GM12878 (cell line): ENCODE measurements around the gene CYBC1. TPM values are rescaled to one million over a fixed set of nuclear protein-coding genes. Genes with fewer than 3 reads are reported as not detected.

Experiments
- ATAC-seq: fragments of 200-7000 bp; cut with Tn5 transposase; 3 replicates; pipeline ENCODE4 v1.9.1; 2020; ENCODE audit warnings: mild to moderate bottlenecking, moderate library complexity
- BruUV-seq: library from RNA; stranded (reverse); fragments of 400-500 nt; replicated peaks from 2 replicates; lab custom pipeline; 2021; lab: Mats Ljungman, UMichigan
- CTCF ChIA-PET: fragments of 300-600 bp; sonication (Branson Sonifier 250); formaldehyde crosslinking; extraction: SDS; loops from one replicate; lab custom pipeline; 2021; ENCODE audit warnings: inconsistent platforms; lab: Yijun Ruan, JAX
- POLR2A ChIA-PET: fragments of 350-600 bp; formaldehyde crosslinking; extraction: SDS; loops from one replicate; lab custom pipeline; 2021; ENCODE audit warnings: inconsistent platforms; lab: Charles Lee
- RAD21 ChIA-PET: fragments of 300-600 bp; sonication (Branson Sonifier 250); formaldehyde crosslinking; loops from one replicate; lab custom pipeline; 2023; ENCODE audit warnings: antibody characterized with exemption; ENCODE audit not compliant: unreplicated experiment; lab: Charles Lee
- SMC1A ChIA-PET: fragments of 300-600 bp; sonication (Branson Sonifier 250); formaldehyde crosslinking; loops from one replicate; lab custom pipeline; 2023; ENCODE audit not compliant: unreplicated experiment, uncharacterized antibody; lab: Charles Lee
- DNase-seq: peaks from one replicate; pipeline ENCODE4 v3.0.0-alpha.2; 2011; ENCODE audit warnings: low read depth, low spot score
- FAIRE-seq: peaks from 3 replicates; lab custom pipeline; 2011; peaks lifted over from hg19 to GRCh38; lab: Jason Lieb, UNC
- H2AFZ ChIP-seq: 2 replicates; pipeline ENCODE4 v1.6.0; 2011; ENCODE audit warnings: low read depth, low read length, control low read depth; ENCODE audit not compliant: control insufficient read depth
- H3K27ac ChIP-seq: 2 replicates; pipeline ENCODE4 v1.5.1; 2011; ENCODE audit warnings: control low read depth; ENCODE audit not compliant: control insufficient read depth, insufficient read depth
- H3K27me3 ChIP-seq, 2 experiments: replicated peaks in 1 of 2; 2 replicates each; pipeline versions ENCODE4 v1.6.0 to v1.6.1; 2011; ENCODE audit warnings: low read length in 1 of 2; ENCODE audit not compliant: control insufficient read depth in 2 of 2, insufficient read depth in 2 of 2
- H3K36me3 ChIP-seq, 2 experiments: 2 replicates each; pipeline ENCODE4 v1.5.1; 2011; ENCODE audit warnings: low read length in 1 of 2; ENCODE audit not compliant: control insufficient read depth in 2 of 2, insufficient read depth in 2 of 2
- H3K4me1 ChIP-seq: 2 replicates; pipeline ENCODE4 v1.6.1; 2011; ENCODE audit warnings: mild to moderate bottlenecking, low read length, moderate library complexity, mixed read lengths; ENCODE audit not compliant: control insufficient read depth, insufficient read depth
- H3K4me2 ChIP-seq: 2 replicates; pipeline ENCODE4 v1.6.0; 2011; ENCODE audit warnings: control low read depth; ENCODE audit not compliant: control insufficient read depth, insufficient read depth
- H3K4me3 ChIP-seq: fragments of 200-600 bp; sonication (generic); 2 replicates; pipeline ENCODE4 v1.5.1; 2016
- H3K79me2 ChIP-seq: 2 replicates; pipeline ENCODE4 v1.6.0; 2011; ENCODE audit warnings: low read length; ENCODE audit not compliant: control insufficient read depth, insufficient read depth
- H3K9ac ChIP-seq: 2 replicates; pipeline ENCODE4 v1.8.0; 2011; ENCODE audit warnings: low read length, control low read depth, mixed read lengths; ENCODE audit not compliant: control insufficient read depth, insufficient read depth
- H3K9me3 ChIP-seq: replicated peaks from 3 replicates; pipeline ENCODE4 v1.5.1; 2011; ENCODE audit warnings: mild to moderate bottlenecking, low read length; ENCODE audit not compliant: control insufficient read depth, insufficient read depth
- H4K20me1 ChIP-seq: 2 replicates; pipeline ENCODE4 v1.6.0; 2011; ENCODE audit not compliant: control insufficient read depth, insufficient read depth
- E2F4 ChIP-seq: IDR thresholded peaks from 2 replicates; pipeline ENCODE4 v1.6.1; 2012; ENCODE audit warnings: low read depth, low read length, improper control_type of control experiment
- EED ChIP-seq: sonication (generic); IDR thresholded peaks from 2 replicates; pipeline ENCODE4 v1.6.1; 2016; ENCODE audit warnings: antibody characterized with exemption, low read depth
- GATAD2B ChIP-seq: fragments of 450-650 bp; conservative IDR thresholded peaks from 2 replicates; pipeline ENCODE4 v1.6.1; 2017; ENCODE audit warnings: low read depth, mild to moderate bottlenecking, moderate library complexity
- NR2F1 ChIP-seq: fragments of 450-650 bp; conservative IDR thresholded peaks from 2 replicates; pipeline ENCODE4 v1.6.1; 2017; ENCODE audit warnings: mild to moderate bottlenecking
- POLR2AphosphoS2 ChIP-seq: IDR thresholded peaks from 2 replicates; pipeline ENCODE4 v1.6.1; 2011; ENCODE audit warnings: low read depth, mild to moderate bottlenecking, low read length, improper control_type of control experiment, moderate library complexity
- SMAD5 ChIP-seq: IDR thresholded peaks from 2 replicates; pipeline ENCODE4 v1.6.1; 2016; ENCODE audit warnings: antibody characterized with exemption, low read depth
- SMARCA5 ChIP-seq: fragments of 450-650 bp; IDR thresholded peaks from 2 replicates; pipeline ENCODE4 v1.6.1; 2017; ENCODE audit warnings: mild to moderate bottlenecking
- TCF3 ChIP-seq: IDR thresholded peaks from 2 replicates; pipeline ENCODE4 v1.6.1; 2012; ENCODE audit warnings: low read depth, mild to moderate bottlenecking, low read length, borderline replicate concordance; ENCODE audit not compliant: insufficient read depth
- WGBS: methylation state at CpG from one replicate; pipeline ENCODE4 v1.1.6; 2016; ENCODE audit warnings: low lambda C conversion rate; ENCODE audit not compliant: insufficient replicate concordance, insufficient coverage; ENCODE audit errors: missing lambda C conversion rate; 5-methylcytosine and 5-hydroxymethylcytosine counted together
- in situ Hi-C: fragments of 300-500 bp; cut with MboI; formaldehyde crosslinking; loops from 9 replicates; pipeline ENCODE4 v1.14.3; 2018; ENCODE audit warnings: mixed read lengths
- intact Hi-C: fragments of 100-400 bp; cut with micrococcal nuclease; formaldehyde crosslinking; loops from one replicate; pipeline ENCODE4 v1.14.2; 2022; ENCODE audit not compliant: unreplicated experiment
- polyA plus RNA-seq, 11 experiments: library from polyadenylated mRNA; depleted of rRNA in 4 of 11; unstranded in 6 of 11; stranded (reverse) in 5 of 11; fragments of >200 nt; fragmentation: Nextera tagmentation in 4 of 11; fragmentation: Illumina TruSeq in 1 of 11; extraction: Ambion mirVana in 4 of 11; extraction: Trizol in 1 of 11; gene quantifications; 1 replicate in 1 of 11; 2 replicates in 10 of 11; pipeline versions ENCODE4 v1.2.1 to v1.2.3, GENCODE V29; 2011 to 2016; ENCODE audit warnings: inconsistent platforms in 2 of 11, missing spikeins in 2 of 11, low read depth in 1 of 11
- total RNA-seq, 4 experiments: library from RNA; depleted of rRNA in 3 of 4; stranded (reverse); fragments of >200 nt in 3 of 4; fragmentation: Illumina TruSeq in 1 of 4; extraction: Trizol in 1 of 4; gene quantifications; 2 replicates each; pipeline versions ENCODE4 v1.2.1 to v1.2.3, GENCODE V29; 2013 to 2021

Gene CYBC1
- total and polyA plus RNA-seq, 10 of the 15 experiments (the other 5 are each of a cell fraction or from before 2014, with no cell fraction given) = 4.2 to 162 (median 133) TPM

- Histone ChIP-seq H3K27ac (no peak overlapping the region), H3K9ac (no peak overlapping the region), H3K79me2 (no peaks in the 10 kb centered on the region), H3K36me3 (peaks cover 9 to 14% of the 10 kb centered on the region in 2 experiments; a peak in 3 of 4 replicates), H3K4me1 (peaks cover 6% of the 10 kb centered on the region), H3K4me2 (no peak overlapping the region), H3K4me3 (no peak overlapping the region), H2AFZ (no peak overlapping the region), H3K27me3 (no peaks in the 10 kb centered on the region), H3K9me3 (no peaks in the 10 kb centered on the region), H4K20me1 (no peaks in the 10 kb centered on the region)
- WGBS = 88% methylated on average over 21 of the region's 21 CpGs
- no TSS peak for BruUV-seq
- FAIRE-seq = no peak
- in situ Hi-C loops (no loop called here), intact Hi-C loops (loop anchor here (5.0 kb wide), 1 partner anchor 138 kb away; no protein-coding TSS in a partner anchor)
- CTCF ChIA-PET = interaction anchor here (0.7 kb wide), 1 partner anchor 61 kb away, joined by 3 read pairs; no protein-coding TSS in a partner anchor
- SMC1A ChIA-PET = no interaction called here
- TF ChIP-seq POLR2AphosphoS2 (no peak), E2F4 (no peak), SMARCA5 (no peak), EED (no peak), TCF3 (no peak), SMAD5 (no peak), NR2F1 (no peak), GATAD2B (no peak)
- no peak for DNase-seq
- RAD21 ChIA-PET = no interaction called here
- no peak for ATAC-seq
- POLR2A ChIA-PET = no interaction called here
Measured at GRCh38 chr17:82489851-82490511, 39.4 kb upstream of the CYBC1 start.
